GM12878 (cell line): Measurements from ENCODE around the gene MMP20. TPM values are rescaled to one million over a fixed set of nuclear protein-coding genes. Genes with fewer than 3 reads are reported as not detected.
A peak's percentile ranks its signal among the peaks of the same experiment; 100 is the strongest.

Source experiments
- ATAC-seq: fragments of 200-7000 bp; cut with Tn5 transposase; 3 replicates; pipeline ENCODE4 v1.9.1; 2020; ENCODE audit warnings: mild to moderate bottlenecking, moderate library complexity
- BruUV-seq: library from RNA; stranded (reverse); fragments of 400-500 nt; replicated peaks from 2 replicates; lab custom pipeline; 2021; lab: Mats Ljungman, UMichigan
- CTCF ChIA-PET: fragments of 300-600 bp; sonication (Branson Sonifier 250); formaldehyde crosslinking; extraction: SDS; loops from one replicate; lab custom pipeline; 2021; ENCODE audit warnings: inconsistent platforms; lab: Yijun Ruan, JAX
- POLR2A ChIA-PET: fragments of 350-600 bp; formaldehyde crosslinking; extraction: SDS; loops from one replicate; lab custom pipeline; 2021; ENCODE audit warnings: inconsistent platforms; lab: Charles Lee
- RAD21 ChIA-PET: fragments of 300-600 bp; sonication (Branson Sonifier 250); formaldehyde crosslinking; loops from one replicate; lab custom pipeline; 2023; ENCODE audit warnings: antibody characterized with exemption; ENCODE audit not compliant: unreplicated experiment; lab: Charles Lee
- SMC1A ChIA-PET: fragments of 300-600 bp; sonication (Branson Sonifier 250); formaldehyde crosslinking; loops from one replicate; lab custom pipeline; 2023; ENCODE audit not compliant: unreplicated experiment, uncharacterized antibody; lab: Charles Lee
- DNase-seq: peaks from one replicate; pipeline ENCODE4 v3.0.0-alpha.2; 2011; ENCODE audit warnings: low read depth, low spot score
- FAIRE-seq: peaks from 3 replicates; lab custom pipeline; 2011; peaks lifted over from hg19 to GRCh38; lab: Jason Lieb, UNC
- H2AFZ ChIP-seq: 2 replicates; pipeline ENCODE4 v1.6.0; 2011; ENCODE audit warnings: low read depth, low read length, control low read depth; ENCODE audit not compliant: control insufficient read depth
- H3K27ac ChIP-seq: 2 replicates; pipeline ENCODE4 v1.5.1; 2011; ENCODE audit warnings: control low read depth; ENCODE audit not compliant: control insufficient read depth, insufficient read depth
- H3K27me3 ChIP-seq, 2 experiments: replicated peaks in 1 of 2; 2 replicates each; pipeline versions ENCODE4 v1.6.0 to v1.6.1; 2011; ENCODE audit warnings: low read length in 1 of 2; ENCODE audit not compliant: control insufficient read depth in 2 of 2, insufficient read depth in 2 of 2
- H3K36me3 ChIP-seq, 2 experiments: 2 replicates each; pipeline ENCODE4 v1.5.1; 2011; ENCODE audit warnings: low read length in 1 of 2; ENCODE audit not compliant: control insufficient read depth in 2 of 2, insufficient read depth in 2 of 2
- H3K4me1 ChIP-seq: 2 replicates; pipeline ENCODE4 v1.6.1; 2011; ENCODE audit warnings: mild to moderate bottlenecking, low read length, moderate library complexity, mixed read lengths; ENCODE audit not compliant: control insufficient read depth, insufficient read depth
- H3K4me2 ChIP-seq: 2 replicates; pipeline ENCODE4 v1.6.0; 2011; ENCODE audit warnings: control low read depth; ENCODE audit not compliant: control insufficient read depth, insufficient read depth
- H3K4me3 ChIP-seq: fragments of 200-600 bp; sonication (generic); 2 replicates; pipeline ENCODE4 v1.5.1; 2016
- H3K79me2 ChIP-seq: 2 replicates; pipeline ENCODE4 v1.6.0; 2011; ENCODE audit warnings: low read length; ENCODE audit not compliant: control insufficient read depth, insufficient read depth
- H3K9ac ChIP-seq: 2 replicates; pipeline ENCODE4 v1.8.0; 2011; ENCODE audit warnings: low read length, control low read depth, mixed read lengths; ENCODE audit not compliant: control insufficient read depth, insufficient read depth
- H3K9me3 ChIP-seq: replicated peaks from 3 replicates; pipeline ENCODE4 v1.5.1; 2011; ENCODE audit warnings: mild to moderate bottlenecking, low read length; ENCODE audit not compliant: control insufficient read depth, insufficient read depth
- H4K20me1 ChIP-seq: 2 replicates; pipeline ENCODE4 v1.6.0; 2011; ENCODE audit not compliant: control insufficient read depth, insufficient read depth
- CEBPB ChIP-seq, 2 experiments: fragments of 150-350 bp in 1 of 2; IDR thresholded peaks; 2 replicates each; pipeline ENCODE4 v1.6.1; 2012 to 2014; ENCODE audit warnings: low read depth in 2 of 2, low read length in 2 of 2, borderline replicate concordance in 1 of 2, inconsistent platforms in 1 of 2
- CREB1 ChIP-seq: IDR thresholded peaks from 2 replicates; pipeline ENCODE4 v1.6.1; 2012; ENCODE audit warnings: low read depth, mild to moderate bottlenecking, inconsistent platforms
- CREM ChIP-seq: IDR thresholded peaks from 2 replicates; pipeline ENCODE4 v1.6.1; 2014; ENCODE audit warnings: antibody characterized with exemption, low read depth
- WGBS: methylation state at CpG from one replicate; pipeline ENCODE4 v1.1.6; 2016; ENCODE audit warnings: low lambda C conversion rate; ENCODE audit not compliant: insufficient replicate concordance, insufficient coverage; ENCODE audit errors: missing lambda C conversion rate; 5-methylcytosine and 5-hydroxymethylcytosine counted together
- in situ Hi-C: fragments of 300-500 bp; cut with MboI; formaldehyde crosslinking; loops from 9 replicates; pipeline ENCODE4 v1.14.3; 2018; ENCODE audit warnings: mixed read lengths
- intact Hi-C: fragments of 100-400 bp; cut with micrococcal nuclease; formaldehyde crosslinking; loops from one replicate; pipeline ENCODE4 v1.14.2; 2022; ENCODE audit not compliant: unreplicated experiment
- polyA plus RNA-seq, 11 experiments: library from polyadenylated mRNA; depleted of rRNA in 4 of 11; unstranded in 6 of 11; stranded (reverse) in 5 of 11; fragments of >200 nt; fragmentation: Nextera tagmentation in 4 of 11; fragmentation: Illumina TruSeq in 1 of 11; extraction: Ambion mirVana in 4 of 11; extraction: Trizol in 1 of 11; gene quantifications; 1 replicate in 1 of 11; 2 replicates in 10 of 11; pipeline versions ENCODE4 v1.2.1 to v1.2.3, GENCODE V29; 2011 to 2016; ENCODE audit warnings: inconsistent platforms in 2 of 11, missing spikeins in 2 of 11, low read depth in 1 of 11
- total RNA-seq, 4 experiments: library from RNA; depleted of rRNA in 3 of 4; stranded (reverse); fragments of >200 nt in 3 of 4; fragmentation: Illumina TruSeq in 1 of 4; extraction: Trizol in 1 of 4; gene quantifications; 2 replicates each; pipeline versions ENCODE4 v1.2.1 to v1.2.3, GENCODE V29; 2013 to 2021
- TF ChIP-seq, protein P1 (sequence below): fragments of 450-650 bp; IDR thresholded peaks from 2 replicates; pipeline ENCODE4 v1.6.1; 2017; ENCODE audit warnings: mild to moderate bottlenecking, moderate library complexity

Gene MMP20
- total and polyA plus RNA-seq, 10 of the 15 experiments (the other 5 are each of a cell fraction or from before 2014, with no cell fraction given): 0.10 to 0.57 (median 0.19) TPM; not detected in 2

DNA sequence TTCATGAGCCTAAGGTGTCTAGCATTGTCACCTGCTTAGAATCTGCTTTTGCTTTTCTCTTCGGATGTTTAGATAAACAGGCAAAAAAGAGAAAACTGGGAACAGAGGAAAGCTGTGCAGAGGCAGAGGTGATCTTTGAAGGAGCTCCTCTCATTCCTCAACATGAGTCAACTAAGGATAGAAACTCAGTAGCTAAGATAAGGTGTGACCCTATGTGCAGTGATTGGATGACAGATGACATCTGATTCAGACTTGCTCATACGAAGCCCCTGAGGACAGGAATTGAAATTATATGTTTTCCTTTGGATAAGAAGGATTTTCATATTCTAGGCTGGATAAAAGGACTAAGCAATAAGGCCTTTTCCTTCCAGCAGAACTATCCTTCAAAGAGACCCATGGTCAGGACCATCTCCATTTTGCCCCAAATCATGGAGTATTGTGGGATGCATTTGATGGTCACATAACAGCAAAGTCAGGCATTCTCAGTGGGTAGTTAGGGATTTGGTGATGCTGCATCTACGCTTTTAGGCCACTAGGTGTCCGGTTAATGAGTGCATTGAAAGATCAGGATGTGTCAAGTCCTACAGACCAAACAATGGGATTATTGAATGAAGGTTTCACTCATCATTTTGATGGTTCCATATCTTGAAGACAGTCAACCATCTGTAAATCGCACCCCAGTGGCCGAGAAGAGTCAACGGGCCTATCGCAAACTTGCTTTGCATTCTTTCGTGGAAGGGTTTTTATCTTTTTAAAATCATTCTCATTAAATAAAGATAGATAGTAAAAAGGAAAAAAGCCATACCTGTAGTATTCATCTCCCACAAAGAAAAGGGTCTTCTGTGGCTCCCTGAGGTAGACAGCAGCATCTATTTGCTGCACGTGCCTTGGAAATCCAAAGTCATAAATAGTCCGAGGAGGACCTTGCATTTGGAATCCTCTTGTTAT is 32.2 kb downstream of the MMP20 start (continued):
- TF ChIP-seq, protein P1, sequence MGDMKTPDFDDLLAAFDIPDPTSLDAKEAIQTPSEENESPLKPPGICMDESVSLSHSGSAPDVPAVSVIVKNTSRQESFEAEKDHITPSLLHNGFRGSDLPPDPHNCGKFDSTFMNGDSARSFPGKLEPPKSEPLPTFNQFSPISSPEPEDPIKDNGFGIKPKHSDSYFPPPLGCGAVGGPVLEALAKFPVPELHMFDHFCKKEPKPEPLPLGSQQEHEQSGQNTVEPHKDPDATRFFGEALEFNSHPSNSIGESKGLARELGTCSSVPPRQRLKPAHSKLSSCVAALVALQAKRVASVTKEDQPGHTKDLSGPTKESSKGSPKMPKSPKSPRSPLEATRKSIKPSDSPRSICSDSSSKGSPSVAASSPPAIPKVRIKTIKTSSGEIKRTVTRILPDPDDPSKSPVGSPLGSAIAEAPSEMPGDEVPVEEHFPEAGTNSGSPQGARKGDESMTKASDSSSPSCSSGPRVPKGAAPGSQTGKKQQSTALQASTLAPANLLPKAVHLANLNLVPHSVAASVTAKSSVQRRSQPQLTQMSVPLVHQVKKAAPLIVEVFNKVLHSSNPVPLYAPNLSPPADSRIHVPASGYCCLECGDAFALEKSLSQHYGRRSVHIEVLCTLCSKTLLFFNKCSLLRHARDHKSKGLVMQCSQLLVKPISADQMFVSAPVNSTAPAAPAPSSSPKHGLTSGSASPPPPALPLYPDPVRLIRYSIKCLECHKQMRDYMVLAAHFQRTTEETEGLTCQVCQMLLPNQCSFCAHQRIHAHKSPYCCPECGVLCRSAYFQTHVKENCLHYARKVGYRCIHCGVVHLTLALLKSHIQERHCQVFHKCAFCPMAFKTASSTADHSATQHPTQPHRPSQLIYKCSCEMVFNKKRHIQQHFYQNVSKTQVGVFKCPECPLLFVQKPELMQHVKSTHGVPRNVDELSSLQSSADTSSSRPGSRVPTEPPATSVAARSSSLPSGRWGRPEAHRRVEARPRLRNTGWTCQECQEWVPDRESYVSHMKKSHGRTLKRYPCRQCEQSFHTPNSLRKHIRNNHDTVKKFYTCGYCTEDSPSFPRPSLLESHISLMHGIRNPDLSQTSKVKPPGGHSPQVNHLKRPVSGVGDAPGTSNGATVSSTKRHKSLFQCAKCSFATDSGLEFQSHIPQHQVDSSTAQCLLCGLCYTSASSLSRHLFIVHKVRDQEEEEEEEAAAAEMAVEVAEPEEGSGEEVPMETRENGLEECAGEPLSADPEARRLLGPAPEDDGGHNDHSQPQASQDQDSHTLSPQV: no peak
- 0 out of 2 replicates have a peak, but pooled peaks have one; percentile 15 for TF ChIP-seq CREM

DNA sequence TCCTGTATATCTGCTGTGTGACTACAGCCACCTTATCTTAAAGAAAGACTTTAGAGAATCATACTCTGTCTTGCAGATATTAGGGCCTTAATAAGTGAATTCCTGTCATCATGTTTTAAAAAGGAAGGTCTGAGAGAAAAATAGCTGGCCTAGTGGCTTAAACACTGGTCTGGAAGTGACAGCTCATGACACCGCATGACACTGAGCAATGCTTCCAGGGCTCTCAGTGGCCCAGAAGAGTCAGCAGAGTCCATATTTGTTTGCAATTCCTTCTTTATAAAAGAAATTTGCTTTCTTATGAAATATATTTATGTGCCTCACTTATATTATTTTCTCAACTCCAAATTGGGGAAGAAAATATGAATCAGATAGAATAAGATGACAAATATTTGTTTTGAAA is 33.0 kb downstream of the MMP20 start:
- WGBS: 100% methylated on average over 1 of the region's 1 CpG
- Histone ChIP-seq H3K27ac (no peak overlapping the region), H4K20me1 (no peaks in the 10 kb centered on the region), H3K4me1 (peaks cover 32% of the 10 kb centered on the region), H2AFZ (no peak overlapping the region), H3K27me3 (no peaks in the 10 kb centered on the region; a peak in 1 of 4 replicates), H3K9me3 (no peaks in the 10 kb centered on the region; the same call in 1 of the 3 replicates), H3K79me2 (no peaks in the 10 kb centered on the region), H3K4me3 (no peak overlapping the region), H3K4me2 (no peak overlapping the region), H3K36me3 (no peaks in the 10 kb centered on the region)
- ATAC-seq (peak; percentile 15; the same call in 1 of the 3 replicates), DNase-seq (no peak)
- intact Hi-C loops (no loop called here), in situ Hi-C loops (no loop called here)
- RAD21 ChIA-PET: interaction anchor here (1.7 to 4.5 kb wide), 11 partner anchors 10 to 46 kb away, joined by 4 to 66 read pairs (median 12); no protein-coding TSS in a partner anchor
- no TSS peak for BruUV-seq
- SMC1A ChIA-PET: interaction anchor here (1.2 to 19.4 kb wide), 9 partner anchors 12 to 248 kb away, joined by 3 to 399 read pairs (median 22); no protein-coding TSS in a partner anchor
- CTCF ChIA-PET: interaction anchor here (0.7 to 11.7 kb wide), 18 partner anchors 9 to 304 kb away, joined by 3 to 130 read pairs (median 4); no protein-coding TSS in a partner anchor
- POLR2A ChIA-PET: interaction anchor here (0.6 to 3.0 kb wide), 13 partner anchors 8 to 52 kb away, joined by 3 to 23 read pairs (median 8); no protein-coding TSS in a partner anchor
- TF ChIP-seq CREB1 (0 out of 2 replicates have a peak, but pooled peaks have one; percentile 2), CEBPB (IDR thresholded peaks at IDR 0.05; ENCODE audit: borderline replicate concordance in 1 of 2, low read depth in 2 of 2, low read length in 2 of 2) (no peak)
- TF ChIP-seq, all 136 proteins: peak for 1
- no peak overlapping the region for H3K9ac ChIP-seq
- FAIRE-seq: no peak
